Activated naive CD8-positive, alpha-beta T cell treated with anti-CD3 and anti-CD28 coated beads for 36 hours (primary cell): ENCODE results near the gene TRAPPC3L. TPM values are rescaled to one million over a fixed set of nuclear protein-coding genes. Genes with fewer than 3 reads are reported as not detected.
A peak's percentile ranks its signal among the peaks of the same experiment; 100 is the strongest.

ENCODE experiments used
- DNase-seq: peaks from one replicate; pipeline ENCODE4 v3.0.0; 2021
- H3K27ac Mint-ChIP-seq: one replicate; pipeline ENCODE4 v1.8.0; 2022; ENCODE audit warnings: mild to moderate bottlenecking, moderate library complexity, mixed read lengths
- H3K27me3 Mint-ChIP-seq: one replicate; pipeline ENCODE4 v1.8.0; 2022; ENCODE audit warnings: mild to moderate bottlenecking, mixed read lengths
- H3K36me3 Mint-ChIP-seq: one replicate; pipeline ENCODE4 v1.8.0; 2021; ENCODE audit warnings: mild to moderate bottlenecking, mixed read lengths
- H3K4me1 Mint-ChIP-seq: one replicate; pipeline ENCODE4 v1.8.0; 2021; ENCODE audit warnings: mixed read lengths
- H3K4me3 Mint-ChIP-seq: one replicate; pipeline ENCODE4 v1.8.0; 2022; ENCODE audit warnings: mild to moderate bottlenecking, moderate library complexity, mixed read lengths
- H3K9me3 Mint-ChIP-seq: one replicate; pipeline ENCODE4 v1.8.0; 2022; ENCODE audit warnings: mixed read lengths
- total RNA-seq, 2 experiments: library from RNA; stranded (reverse); gene quantifications; one replicate each; pipeline ENCODE4 v1.2.3, GENCODE V29; 2021

Gene TRAPPC3L
- total RNA-seq, 2 experiments from 2014 or later, result not detected

DNA sequence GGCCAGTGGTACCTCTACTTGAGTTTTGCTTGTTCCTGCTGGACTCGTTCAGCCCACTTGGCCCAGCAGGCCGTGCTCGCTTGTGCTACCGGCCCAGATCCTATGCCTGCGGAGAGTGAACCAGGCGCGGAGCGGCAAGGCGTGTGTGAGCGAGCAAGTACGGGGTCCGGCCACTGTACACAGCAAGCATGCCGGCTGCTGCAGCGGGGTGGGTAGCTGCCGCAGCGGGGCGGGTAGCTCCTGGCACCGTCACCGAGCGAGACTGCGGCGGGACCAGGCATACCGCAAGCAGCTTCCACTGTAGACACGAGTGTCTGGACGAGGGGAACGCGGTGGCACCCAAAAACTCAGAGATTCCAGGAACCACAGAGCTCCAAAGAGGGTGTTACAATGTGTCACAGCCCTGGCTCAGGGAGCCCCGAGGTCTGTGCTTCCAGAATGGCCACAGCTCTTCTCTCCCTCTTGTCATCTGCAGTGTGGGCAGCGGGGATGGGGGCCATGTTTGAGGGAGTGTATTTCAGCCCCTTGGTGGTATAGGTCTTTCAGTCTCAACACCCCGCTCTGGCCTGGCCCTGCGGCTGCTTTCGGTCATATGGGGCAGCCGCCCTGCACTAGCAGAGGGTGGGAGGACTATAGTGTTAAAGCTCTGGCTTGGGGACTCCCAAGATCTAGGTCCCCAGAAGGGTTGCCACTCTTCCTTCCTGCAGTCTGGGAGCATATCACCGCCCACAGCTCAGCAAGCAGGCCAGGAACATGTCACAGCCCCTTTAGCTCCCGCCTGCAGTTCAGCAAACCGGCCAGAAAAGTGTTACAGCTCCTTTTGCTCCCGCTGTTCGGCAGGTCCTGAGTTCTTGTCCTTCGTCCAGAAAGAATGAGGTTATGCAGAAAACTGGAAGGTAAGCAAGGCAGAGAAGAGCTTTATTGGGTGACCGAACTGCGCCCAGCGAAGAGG is 19.7 kb upstream of the TRAPPC3L start:
- peak; percentile 22 for DNase-seq
- Mint-ChIP-seq H3K27ac (no peak overlapping the region), H3K4me3 (peak overlapping the region; percentile 12), H3K27me3 (peaks cover 10% of the 10 kb centered on the region), H3K9me3 (no peaks in the 10 kb centered on the region), H3K36me3 (no peaks in the 10 kb centered on the region), H3K4me1 (peaks cover 15% of the 10 kb centered on the region)

DNA sequence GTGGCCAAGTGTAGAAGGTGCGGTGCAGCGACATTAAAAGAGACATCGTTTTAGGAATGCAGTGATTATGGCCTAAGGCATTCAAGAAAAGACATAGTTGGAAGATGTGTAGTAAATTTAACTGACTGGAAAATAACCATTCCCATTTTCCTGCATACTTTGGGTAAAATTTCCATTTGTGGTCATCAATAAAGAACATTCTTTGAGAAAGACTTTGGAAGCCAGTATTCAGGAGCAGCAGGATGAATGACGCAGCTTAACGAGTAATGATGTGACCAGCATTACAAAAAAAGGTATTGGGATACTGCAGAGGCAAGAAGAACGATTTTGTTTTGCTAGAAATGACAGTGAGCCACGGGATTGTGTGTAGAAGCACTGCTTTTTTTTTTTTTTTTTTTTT is 18.8 kb upstream of the TRAPPC3L start:
- H3K4me3 Mint-ChIP-seq, result peak overlapping the region; percentile 8
- no peaks in the 10 kb centered on the region for H3K36me3 Mint-ChIP-seq
- H3K27ac Mint-ChIP-seq, result no peak overlapping the region

DNA sequence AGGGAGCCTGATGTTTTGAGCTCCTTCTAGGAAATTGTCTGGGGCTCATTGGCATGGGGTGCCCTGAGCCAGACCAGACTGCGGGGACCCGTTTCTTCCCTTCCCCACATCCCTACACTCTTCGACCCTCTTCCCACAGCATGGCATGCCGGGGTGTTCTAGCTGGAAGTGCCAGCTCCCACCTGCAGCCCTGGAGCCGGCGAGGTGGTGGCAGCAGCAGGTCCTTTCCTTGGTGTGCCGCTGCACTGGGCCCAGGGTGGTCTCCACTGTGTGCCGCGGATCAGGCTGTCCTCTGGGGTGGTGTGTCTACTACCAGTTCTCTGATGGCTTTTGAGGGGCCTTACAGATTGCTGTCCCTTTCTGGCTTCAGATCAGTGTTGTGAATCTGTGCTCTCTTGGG is 18.3 kb upstream of the TRAPPC3L start:
- Mint-ChIP-seq H3K9me3 (no peaks in the 10 kb centered on the region), H3K27ac (no peak overlapping the region), H3K27me3 (peaks cover 10% of the 10 kb centered on the region), H3K4me3 (peak overlapping the region; percentile 8), H3K36me3 (no peaks in the 10 kb centered on the region), H3K4me1 (peaks cover 3% of the 10 kb centered on the region)
- DNase-seq, result no peak

More for the DNA sequence above, 18.8 kb upstream of the TRAPPC3L start:
- peaks cover 8% of the 10 kb centered on the region for H3K4me1 Mint-ChIP-seq
- no peaks in the 10 kb centered on the region for H3K9me3 Mint-ChIP-seq
- H3K27me3 Mint-ChIP-seq, result peaks cover 10% of the 10 kb centered on the region
- DNase-seq, result no peak

DNA sequence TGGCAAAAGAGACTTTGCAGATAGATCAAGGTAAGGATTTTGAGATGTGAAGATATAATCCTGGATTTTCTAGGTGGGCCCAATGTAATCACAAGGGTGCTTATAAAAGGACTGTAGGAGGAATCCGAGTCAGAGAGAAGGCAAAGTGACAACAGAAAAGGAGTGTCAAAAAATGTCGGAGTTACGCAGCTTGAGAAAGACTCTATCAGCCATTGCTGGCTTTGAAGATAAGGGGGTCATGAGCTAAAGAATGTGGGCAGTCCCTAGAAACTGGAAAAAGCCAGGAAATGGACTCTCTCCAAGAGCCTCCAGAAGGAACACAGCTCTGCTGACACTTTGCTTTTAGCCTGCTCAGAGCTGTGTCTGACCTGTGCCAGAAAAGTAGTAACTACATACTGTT is 17.1 kb upstream of the TRAPPC3L start:
- no peak for DNase-seq
- H3K4me1 Mint-ChIP-seq, result peaks cover 2% of the 10 kb centered on the region
- no peaks in the 10 kb centered on the region for H3K9me3 Mint-ChIP-seq
- no peak overlapping the region for H3K27ac Mint-ChIP-seq
- peaks cover 10% of the 10 kb centered on the region for H3K27me3 Mint-ChIP-seq
- no peaks in the 10 kb centered on the region for H3K36me3 Mint-ChIP-seq
- H3K4me3 Mint-ChIP-seq, result no peak overlapping the region

- H3K27me3 Mint-ChIP-seq, result peaks cover 10% of the 10 kb centered on the region
- no peak for DNase-seq
These were observed 16.5 kb upstream of the TRAPPC3L start for GRCh38 chr6:116562019-116562403.

GRCh38 chr6:116561377-116562018 is 16.0 kb upstream of the TRAPPC3L start:
- H3K4me1 Mint-ChIP-seq, result peaks cover 2% of the 10 kb centered on the region
- H3K27me3 Mint-ChIP-seq, result peaks cover 10% of the 10 kb centered on the region
- peak; percentile 54 for DNase-seq
- no peaks in the 10 kb centered on the region for H3K9me3 Mint-ChIP-seq
- no peaks in the 10 kb centered on the region for H3K36me3 Mint-ChIP-seq
- H3K27ac Mint-ChIP-seq, result no peak overlapping the region
- H3K4me3 Mint-ChIP-seq, result no peak overlapping the region

More at GRCh38 chr6:116562019-116562403, 16.5 kb upstream of the TRAPPC3L start:
- H3K4me3 Mint-ChIP-seq, result no peak overlapping the region
- H3K4me1 Mint-ChIP-seq, result peaks cover 2% of the 10 kb centered on the region
- no peak overlapping the region for H3K27ac Mint-ChIP-seq
- H3K36me3 Mint-ChIP-seq, result no peaks in the 10 kb centered on the region
- no peaks in the 10 kb centered on the region for H3K9me3 Mint-ChIP-seq

DNA sequence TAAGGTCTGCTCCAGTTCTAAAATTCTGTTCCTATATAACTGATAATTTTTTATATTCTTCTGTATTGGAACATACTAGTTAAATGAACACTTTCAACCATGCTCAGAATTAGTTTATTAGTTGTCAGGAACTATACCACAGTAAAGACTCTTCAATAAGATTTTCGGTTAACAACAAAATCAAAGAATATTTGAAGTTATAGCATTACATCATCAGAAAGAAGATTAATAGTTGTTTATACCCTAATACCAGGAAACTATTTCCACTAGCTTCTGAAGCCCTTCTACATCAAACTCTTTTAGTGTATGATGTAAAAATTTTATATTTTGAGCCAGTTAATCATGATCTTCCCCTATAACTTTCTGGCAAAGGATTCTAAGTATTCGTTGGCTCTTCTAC is 14.6 kb upstream of the TRAPPC3L start:
- Mint-ChIP-seq H3K9me3 (no peaks in the 10 kb centered on the region), H3K27ac (no peak overlapping the region), H3K4me1 (peaks cover 2% of the 10 kb centered on the region), H3K27me3 (peaks cover 7% of the 10 kb centered on the region), H3K4me3 (no peak overlapping the region), H3K36me3 (no peaks in the 10 kb centered on the region)
- no peak for DNase-seq

- Mint-ChIP-seq H3K4me3 (no peak overlapping the region), H3K36me3 (no peaks in the 10 kb centered on the region), H3K27ac (no peak overlapping the region), H3K4me1 (peaks cover 2% of the 10 kb centered on the region), H3K9me3 (no peaks in the 10 kb centered on the region), H3K27me3 (peaks cover 6% of the 10 kb centered on the region)
- no peak for DNase-seq
These were observed 12.4 kb upstream of the TRAPPC3L start for GRCh38 chr6:116557893-116558292.

- DNase-seq, result no peak
- Mint-ChIP-seq H3K4me3 (no peak overlapping the region), H3K9me3 (no peaks in the 10 kb centered on the region), H3K36me3 (no peaks in the 10 kb centered on the region), H3K27ac (no peak overlapping the region), H3K27me3 (peaks cover 10% of the 10 kb centered on the region), H3K4me1 (peaks cover 2% of the 10 kb centered on the region)
These were observed 11.4 kb upstream of the TRAPPC3L start for GRCh38 chr6:116556814-116557415.

- Mint-ChIP-seq H3K4me3 (no peak overlapping the region), H3K36me3 (no peaks in the 10 kb centered on the region), H3K27ac (no peak overlapping the region), H3K4me1 (no peaks in the 10 kb centered on the region), H3K9me3 (no peaks in the 10 kb centered on the region), H3K27me3 (peaks cover 10% of the 10 kb centered on the region)
- DNase-seq, result no peak
These were observed 10.6 kb upstream of the TRAPPC3L start for GRCh38 chr6:116556065-116556464.

DNA sequence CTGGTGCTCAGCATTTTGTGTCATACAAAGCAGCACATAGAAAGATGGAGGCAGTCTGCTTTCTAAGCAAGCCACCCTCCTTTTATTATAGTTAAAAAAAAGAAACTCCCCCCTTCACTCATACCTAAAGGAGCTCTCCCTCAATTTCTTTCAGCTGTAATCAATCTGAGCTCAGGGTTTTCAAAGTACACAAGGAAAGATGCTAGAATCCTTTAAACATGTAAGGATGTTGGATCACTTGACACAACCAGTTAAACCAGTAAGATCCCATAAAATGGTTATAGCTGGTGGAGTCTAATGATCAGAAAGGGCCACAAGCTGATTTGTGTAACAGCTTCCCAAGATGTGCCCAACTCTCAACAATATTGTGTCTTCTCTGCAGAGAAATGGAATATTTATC is 8.0 kb upstream of the TRAPPC3L start, which contains the start of gene CALHM4:
TSS of gene CALHM4 (plus strand) at position 301 of the 400 bp plus-strand sequence. CDS start at position 344, 43 bp downstream.
- H3K27ac Mint-ChIP-seq, result no peak within 1 kb of the TSS
- H3K4me1 Mint-ChIP-seq, result no peaks in the 10 kb centered on the region
- no peaks in the 10 kb centered on the region for H3K9me3 Mint-ChIP-seq
- H3K27me3 Mint-ChIP-seq, result peaks cover 10% of the 10 kb centered on the region
- DNase-seq, result no peak
- H3K4me3 Mint-ChIP-seq, result no peak within 1 kb of the TSS
- H3K36me3 Mint-ChIP-seq, result no peaks in the 10 kb centered on the region

GRCh38 chr6:116550796-116551195 is 5.3 kb upstream of the TRAPPC3L start:
- DNase-seq, result no peak
- Mint-ChIP-seq H3K4me1 (no peaks in the 10 kb centered on the region), H3K27me3 (peaks cover 10% of the 10 kb centered on the region), H3K4me3 (no peak overlapping the region), H3K9me3 (no peaks in the 10 kb centered on the region), H3K27ac (no peak overlapping the region), H3K36me3 (no peaks in the 10 kb centered on the region)

DNA sequence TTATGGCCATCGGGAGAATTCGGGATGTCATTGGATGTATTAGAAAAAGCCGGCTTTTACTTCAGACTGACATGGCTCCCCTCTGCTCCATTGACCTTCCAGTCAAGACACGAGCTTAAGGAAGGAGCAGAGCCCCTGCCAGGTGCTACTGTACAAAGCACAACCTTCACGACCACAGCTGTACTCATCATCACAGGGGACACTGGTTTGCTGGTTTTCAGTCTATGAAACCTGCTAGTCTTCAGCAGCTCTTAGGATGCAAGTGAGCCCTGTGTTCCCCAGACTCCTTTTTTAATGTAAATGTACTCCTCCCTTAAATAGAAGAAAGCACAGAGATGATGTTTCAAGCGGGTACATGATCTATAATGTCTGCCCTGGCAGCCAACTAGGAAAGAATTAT is 1.9 kb upstream of the TRAPPC3L start:
- no peak overlapping the region for H3K27ac Mint-ChIP-seq
- H3K9me3 Mint-ChIP-seq, result no peaks in the 10 kb centered on the region
- peaks cover 4% of the 10 kb centered on the region for H3K27me3 Mint-ChIP-seq
- no peak for DNase-seq
- no peaks in the 10 kb centered on the region for H3K4me1 Mint-ChIP-seq
- H3K4me3 Mint-ChIP-seq, result no peak overlapping the region
- no peaks in the 10 kb centered on the region for H3K36me3 Mint-ChIP-seq

DNA sequence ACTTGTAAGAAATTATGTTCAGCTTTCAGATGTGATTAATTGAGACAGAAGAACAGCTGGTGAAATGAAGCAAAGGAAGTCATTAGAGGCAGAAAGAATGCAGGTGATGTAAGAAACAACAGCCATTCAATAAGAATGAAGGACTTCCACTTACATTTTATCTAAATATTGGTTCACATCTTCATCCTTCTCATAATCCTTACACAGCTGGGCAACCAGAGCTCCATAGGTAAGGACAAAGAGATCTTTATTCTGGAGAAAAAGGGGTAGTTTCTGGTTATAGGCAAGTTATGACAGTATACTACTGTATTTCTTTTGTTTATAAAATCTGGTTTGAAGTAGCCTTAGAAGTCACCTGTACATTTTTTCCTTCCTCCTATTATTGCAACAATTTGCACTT is 2.3 kb downstream of the TRAPPC3L start:
- no peaks in the 10 kb centered on the region for H3K9me3 Mint-ChIP-seq
- no peak for DNase-seq
- H3K36me3 Mint-ChIP-seq, result no peaks in the 10 kb centered on the region
- H3K27ac Mint-ChIP-seq, result no peak overlapping the region
- H3K27me3 Mint-ChIP-seq, result peaks cover 19% of the 10 kb centered on the region
- no peaks in the 10 kb centered on the region for H3K4me1 Mint-ChIP-seq
- H3K4me3 Mint-ChIP-seq, result no peak overlapping the region

DNA sequence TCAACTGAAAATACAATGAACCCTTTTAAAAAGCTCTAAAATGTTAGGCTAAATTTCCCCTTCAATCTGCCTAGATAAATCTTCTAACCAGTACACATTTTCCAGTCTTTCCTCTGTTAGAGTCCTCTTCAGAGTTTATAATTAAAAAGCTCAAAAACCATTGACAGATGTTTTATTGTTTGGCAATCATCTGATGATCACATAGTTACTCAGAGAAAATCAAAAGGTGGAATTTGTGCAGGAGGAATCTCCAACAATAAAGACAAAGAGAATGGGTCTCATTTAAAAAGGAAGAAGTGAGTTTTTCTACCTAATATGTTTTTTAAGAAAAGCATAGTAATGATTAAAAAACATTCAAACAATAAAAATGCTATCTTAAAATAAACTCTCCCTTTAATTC is 3.1 kb downstream of the TRAPPC3L start:
- DNase-seq, result no peak
- no peak overlapping the region for H3K4me3 Mint-ChIP-seq
- H3K9me3 Mint-ChIP-seq, result no peaks in the 10 kb centered on the region
- peaks cover 19% of the 10 kb centered on the region for H3K27me3 Mint-ChIP-seq
- no peaks in the 10 kb centered on the region for H3K4me1 Mint-ChIP-seq
- H3K36me3 Mint-ChIP-seq, result no peaks in the 10 kb centered on the region
- H3K27ac Mint-ChIP-seq, result no peak overlapping the region
